Mesendoderm (in vitro differentiated cells): Measurements from ENCODE around the gene GLIS1.

Experiments used
- DNase-seq: peaks from one replicate; pipeline ENCODE4 v3.0.0; 2013
- H2AK5ac ChIP-seq: 2 replicates; pipeline ENCODE4 v1.6.1; 2013; ENCODE audit warnings: low read length, inconsistent platforms
- H2BK120ac ChIP-seq: 2 replicates; pipeline ENCODE4 v1.6.1; 2013; ENCODE audit warnings: low read depth, mild to moderate bottlenecking, low read length, moderate library complexity, mixed read lengths
- H2BK15ac ChIP-seq: replicated peaks from 2 replicates; pipeline ENCODE4 v1.6.1; 2013; ENCODE audit warnings: low read depth, mild to moderate bottlenecking, moderate library complexity
- H2BK5ac ChIP-seq: 2 replicates; pipeline ENCODE4 v1.6.1; 2013; ENCODE audit warnings: low read length, inconsistent platforms
- H3K18ac ChIP-seq: 2 replicates; pipeline ENCODE4 v1.6.1; 2013; ENCODE audit warnings: mild to moderate bottlenecking, low read length, mixed read lengths
- H3K23ac ChIP-seq: one replicate; pipeline ENCODE4 v1.6.1; 2013; ENCODE audit warnings: low read length
- H3K27ac ChIP-seq: 2 replicates; pipeline ENCODE4 v1.5.1; 2013; ENCODE audit warnings: low read depth, mild to moderate bottlenecking, inconsistent platforms, low read length, moderate library complexity
- H3K27me3 ChIP-seq: 2 replicates; pipeline ENCODE4 v1.6.1; 2013; ENCODE audit warnings: low read length, control low read depth, mild to moderate bottlenecking, inconsistent platforms; ENCODE audit not compliant: insufficient read depth, poor library complexity
- H3K36me3 ChIP-seq: 2 replicates; pipeline ENCODE4 v1.6.1; 2013; ENCODE audit warnings: low read length, inconsistent platforms; ENCODE audit not compliant: control insufficient read depth, insufficient read depth
- H3K4ac ChIP-seq: one replicate; pipeline ENCODE4 v1.6.1; 2013; ENCODE audit warnings: low read depth, mild to moderate bottlenecking, low read length, moderate library complexity
- H3K4me1 ChIP-seq: 2 replicates; pipeline ENCODE4 v1.6.1; 2013; ENCODE audit warnings: low read depth, low read length, inconsistent platforms; ENCODE audit not compliant: control insufficient read depth
- H3K4me2 ChIP-seq: 2 replicates; pipeline ENCODE4 v1.6.1; 2013; ENCODE audit warnings: low read length
- H3K4me3 ChIP-seq: 2 replicates; pipeline ENCODE4 v1.5.1; 2013; ENCODE audit warnings: mild to moderate bottlenecking, low read length
- H3K56ac ChIP-seq: one replicate; pipeline ENCODE4 v1.6.1; 2013; ENCODE audit warnings: low read length
- H3K79me1 ChIP-seq: 2 replicates; pipeline ENCODE4 v1.6.1; 2013; ENCODE audit warnings: low read length, inconsistent platforms
- H3K79me2 ChIP-seq: 2 replicates; pipeline ENCODE4 v1.6.1; 2013; ENCODE audit warnings: mild to moderate bottlenecking, low read length; ENCODE audit not compliant: control insufficient read depth, insufficient read depth
- H3K9ac ChIP-seq: 2 replicates; pipeline ENCODE4 v1.6.1; 2013; ENCODE audit warnings: low read length, inconsistent platforms
- H4K5ac ChIP-seq: one replicate; pipeline ENCODE4 v1.6.1; 2013; ENCODE audit warnings: low read length
- H4K8ac ChIP-seq: one replicate; pipeline ENCODE4 v1.6.1; 2013; ENCODE audit warnings: low read depth, mild to moderate bottlenecking, control low read depth, low read length, moderate library complexity
- WGBS: extraction: QIAGEN DNeasy Blood & Tissue Kit; methylation state at CpG from one replicate; pipeline ENCODE4 v1.1.7; 2013; ENCODE audit warnings: low lambda C conversion rate, missing lambda C conversion rate; ENCODE audit not compliant: insufficient coverage; ENCODE audit errors: extremely low coverage; 5-methylcytosine and 5-hydroxymethylcytosine counted together

GLIS1 gene

DNA sequence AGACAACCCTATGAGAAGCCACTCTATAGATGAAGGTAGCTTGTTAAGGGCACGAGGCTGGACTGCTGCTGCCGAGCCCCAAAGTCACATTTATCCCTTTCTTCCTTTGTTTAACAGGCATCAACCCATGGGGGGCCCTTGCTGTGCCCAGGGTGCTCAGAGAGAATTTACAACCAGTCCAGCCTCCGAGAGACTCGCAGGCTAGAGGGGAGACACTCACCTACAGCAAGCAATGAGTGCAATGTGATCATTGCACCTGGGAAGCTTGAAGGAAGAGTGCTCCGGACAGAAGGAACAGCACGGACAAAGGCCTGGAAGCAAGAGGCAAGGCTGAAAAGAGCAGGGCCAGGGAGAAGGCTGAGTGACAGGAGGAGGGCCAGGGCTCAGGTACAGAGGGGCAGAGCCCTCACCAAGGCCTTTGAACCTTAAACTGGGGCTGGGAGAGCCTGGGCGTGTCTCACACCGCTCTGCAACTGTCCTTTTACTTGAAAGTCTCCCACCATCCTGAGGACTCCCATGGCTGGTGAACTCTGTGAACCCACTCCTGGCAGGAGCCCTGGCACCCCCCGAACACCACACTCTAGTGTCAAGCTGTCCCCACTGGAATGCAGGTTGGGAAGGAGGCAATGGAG lies 252.5 kb downstream of the GLIS1 start:
- no peaks in the 10 kb centered on the region for H3K27me3 ChIP-seq
- H2AK5ac ChIP-seq: no peak overlapping the region
- H3K4ac ChIP-seq: no peak overlapping the region
- no peak overlapping the region for H3K4me2 ChIP-seq
- DNase-seq: no peak
- no peak overlapping the region for H3K27ac ChIP-seq
- H2BK120ac ChIP-seq: no peak overlapping the region
- H2BK5ac ChIP-seq: no peak overlapping the region
- no peak overlapping the region for H2BK15ac ChIP-seq
- H4K8ac ChIP-seq: no peak overlapping the region
- H3K4me1 ChIP-seq: no peaks in the 10 kb centered on the region
- H3K4me3 ChIP-seq: no peak overlapping the region
- H3K9ac ChIP-seq: no peak overlapping the region
- no peak overlapping the region for H4K5ac ChIP-seq
- H3K18ac ChIP-seq: no peak overlapping the region
- WGBS: no CpG with 5 or more reads among the region's 9 CpGs
- H3K23ac ChIP-seq: no peak overlapping the region
- H3K56ac ChIP-seq: no peak overlapping the region
- H3K79me2 ChIP-seq: no peaks in the 10 kb centered on the region
- no peaks in the 10 kb centered on the region for H3K36me3 ChIP-seq
- no peaks in the 10 kb centered on the region for H3K79me1 ChIP-seq

DNA sequence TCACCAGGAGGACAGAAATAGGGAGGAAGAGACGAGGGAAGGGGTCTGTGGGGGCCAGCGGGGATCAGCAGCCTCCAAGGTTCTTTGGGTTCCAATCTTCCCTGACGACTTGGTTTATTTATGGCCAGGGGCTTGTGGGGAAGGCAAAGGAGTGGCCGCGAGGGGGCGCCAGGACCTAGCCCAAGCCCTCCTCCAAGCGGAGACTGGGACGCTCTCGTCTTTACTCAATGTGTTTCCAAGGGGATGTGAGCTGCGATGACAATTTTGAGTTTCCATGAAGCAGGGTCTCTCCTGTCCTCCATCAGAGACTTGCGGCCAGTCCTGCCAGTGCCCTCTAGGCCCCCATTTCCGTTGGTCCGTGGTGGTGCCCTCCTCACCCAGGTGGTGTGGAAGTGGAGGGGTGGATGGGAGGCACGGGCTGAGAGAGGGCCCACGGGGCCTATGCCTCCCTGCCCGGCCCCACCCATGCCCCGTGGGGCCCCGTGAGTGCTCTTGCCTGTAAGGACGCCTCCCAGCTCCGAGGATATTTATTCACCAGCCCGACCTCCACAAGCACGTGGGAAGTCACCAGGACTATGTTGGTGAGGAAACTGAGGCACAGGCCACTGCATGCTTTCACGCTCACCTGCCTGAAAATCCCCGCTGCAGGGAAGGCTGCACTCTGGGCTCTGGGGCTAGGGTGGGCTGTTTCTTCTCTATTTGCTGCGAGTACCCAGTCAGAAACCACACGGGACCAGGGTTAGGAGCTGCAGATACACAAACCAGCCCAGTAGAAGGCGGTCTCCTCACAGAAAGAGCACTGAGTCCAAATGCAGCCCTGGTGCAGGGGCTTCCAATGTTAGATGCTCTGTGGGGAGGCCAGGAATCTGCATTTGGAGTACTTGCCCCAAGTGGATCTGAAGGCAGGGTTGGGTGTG lies 253.2 kb downstream of the GLIS1 start:
- peak overlapping the region; percentile 88 for H3K56ac ChIP-seq
- WGBS: no CpG with 5 or more reads among the region's 27 CpGs
- peak; percentile 89 for DNase-seq
- H3K23ac ChIP-seq: no peak overlapping the region
- H3K4ac ChIP-seq: peak overlapping the region; percentile 8
- H3K4me3 ChIP-seq: no peak overlapping the region
- H3K79me2 ChIP-seq: no peaks in the 10 kb centered on the region
- H2BK5ac ChIP-seq: no peak overlapping the region
- H3K27ac ChIP-seq: no peak overlapping the region
- no peak overlapping the region for H2BK15ac ChIP-seq
- H2AK5ac ChIP-seq: no peak overlapping the region
- H3K36me3 ChIP-seq: no peaks in the 10 kb centered on the region
- H4K5ac ChIP-seq: no peak overlapping the region
- no peak overlapping the region for H2BK120ac ChIP-seq
- H4K8ac ChIP-seq: no peak overlapping the region
- H3K9ac ChIP-seq: no peak overlapping the region
- H3K4me2 ChIP-seq: no peak overlapping the region
- no peaks in the 10 kb centered on the region for H3K79me1 ChIP-seq
- H3K27me3 ChIP-seq: no peaks in the 10 kb centered on the region
- H3K4me1 ChIP-seq: no peaks in the 10 kb centered on the region
- H3K18ac ChIP-seq: no peak overlapping the region

GRCh38 chr1:53484705-53485477 lies 254.1 kb downstream of the GLIS1 start:
- Histone ChIP-seq H3K79me1 (no peaks in the 10 kb centered on the region), H2AK5ac (no peak overlapping the region), H2BK5ac (no peak overlapping the region), H2BK120ac (no peak overlapping the region), H4K5ac (no peak overlapping the region), H4K8ac (no peak overlapping the region), H3K27me3 (no peaks in the 10 kb centered on the region), H3K79me2 (no peaks in the 10 kb centered on the region), H3K56ac (peak overlapping the region; percentile 78), H2BK15ac (no peak overlapping the region), H3K9ac (no peak overlapping the region), H3K23ac (no peak overlapping the region), H3K4me1 (no peaks in the 10 kb centered on the region), H3K4ac (no peak overlapping the region), H3K36me3 (no peaks in the 10 kb centered on the region), H3K4me3 (no peak overlapping the region), H3K18ac (no peak overlapping the region), H3K4me2 (no peak overlapping the region), H3K27ac (no peak overlapping the region)
- DNase-seq: no peak
- WGBS: no CpG with 5 or more reads among the region's 19 CpGs

DNA sequence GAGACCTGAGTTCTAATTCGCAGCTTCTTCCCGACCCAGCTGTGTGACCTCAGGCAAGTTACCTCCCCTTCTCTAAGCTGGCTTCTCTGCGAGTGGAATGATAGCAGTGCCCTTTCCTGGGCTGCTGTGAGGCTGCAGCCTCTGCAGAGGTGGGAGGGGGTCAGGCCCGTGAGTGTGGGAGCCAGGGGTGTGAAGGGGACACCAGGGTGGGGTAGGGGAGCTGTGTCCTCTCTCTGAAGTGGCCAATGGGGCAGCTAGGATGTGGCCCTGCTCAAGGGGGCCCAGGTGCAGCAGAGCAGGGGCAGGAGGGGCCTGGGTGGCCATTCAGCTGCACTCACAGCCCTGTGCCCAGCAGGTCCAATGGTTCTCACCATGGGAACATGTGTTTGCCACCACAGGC lies 255.3 kb downstream of the GLIS1 start:
- Histone ChIP-seq H2BK15ac (no peak overlapping the region), H2AK5ac (no peak overlapping the region), H3K27me3 (no peaks in the 10 kb centered on the region), H4K5ac (no peak overlapping the region), H2BK5ac (no peak overlapping the region), H3K18ac (no peak overlapping the region), H3K79me1 (no peaks in the 10 kb centered on the region), H3K9ac (no peak overlapping the region), H3K4ac (no peak overlapping the region), H2BK120ac (no peak overlapping the region), H3K79me2 (no peaks in the 10 kb centered on the region), H3K56ac (no peak overlapping the region), H3K36me3 (no peaks in the 10 kb centered on the region), H3K27ac (no peak overlapping the region), H3K4me1 (no peaks in the 10 kb centered on the region), H4K8ac (no peak overlapping the region), H3K4me2 (no peak overlapping the region), H3K4me3 (no peak overlapping the region), H3K23ac (peak overlapping the region; percentile 73)
- DNase-seq: no peak
- WGBS: no CpG with 5 or more reads among the region's 4 CpGs

GRCh38 chr1:53483170-53483569 lies 255.8 kb downstream of the GLIS1 start:
- Histone ChIP-seq H3K79me2 (no peaks in the 10 kb centered on the region), H3K23ac (no peak overlapping the region), H3K36me3 (no peaks in the 10 kb centered on the region), H3K18ac (no peak overlapping the region), H3K27me3 (no peaks in the 10 kb centered on the region), H3K56ac (no peak overlapping the region), H2BK120ac (no peak overlapping the region), H4K5ac (no peak overlapping the region), H2AK5ac (no peak overlapping the region), H3K4me1 (no peaks in the 10 kb centered on the region), H4K8ac (no peak overlapping the region), H3K9ac (no peak overlapping the region), H3K79me1 (no peaks in the 10 kb centered on the region), H3K4ac (no peak overlapping the region), H3K4me2 (no peak overlapping the region), H2BK5ac (no peak overlapping the region), H3K4me3 (no peak overlapping the region), H3K27ac (no peak overlapping the region), H2BK15ac (no peak overlapping the region)
- DNase-seq: no peak
- no CpG with 5 or more reads among the region's 9 CpGs for WGBS
